WTC11 (cell line): ENCODE data around the gene NTSR1. TPM values are rescaled to one million over a fixed set of nuclear protein-coding genes. Genes with fewer than 3 reads are reported as not detected.

Experiments
- ATAC-seq: fragments of 200-7000 bp; cut with Tn5 transposase; 2 replicates; pipeline ENCODE4 v1.10.0; 2021; ENCODE audit warnings: mild to moderate bottlenecking, moderate library complexity
- CTCF ChIA-PET: fragments of 300-600 bp; sonication (Branson Sonifier 250); formaldehyde crosslinking; loops from one replicate; lab custom pipeline; 2021; ENCODE audit warnings: antibody characterized with exemption; lab: Charles Lee
- POLR2A ChIA-PET: fragments of 350-600 bp; sonication (Branson Sonifier 250); formaldehyde crosslinking; loops from one replicate; lab custom pipeline; 2021; ENCODE audit warnings: antibody characterized with exemption; lab: Charles Lee
- DNase-seq: peaks from one replicate; pipeline ENCODE4 v3.0.0; 2021; ENCODE audit warnings: low spot score
- H3K27ac Mint-ChIP-seq: 2 replicates; pipeline ENCODE4 v1.8.0; 2021; ENCODE audit warnings: mixed read lengths
- H3K27me3 Mint-ChIP-seq: 2 replicates; pipeline ENCODE4 v1.8.0; 2021; ENCODE audit warnings: low read depth, mild to moderate bottlenecking, moderate library complexity, mixed read lengths
- H3K36me3 Mint-ChIP-seq: 2 replicates; pipeline ENCODE4 v1.8.0; 2021; ENCODE audit warnings: mixed read lengths
- H3K4me1 Mint-ChIP-seq: 2 replicates; pipeline ENCODE4 v1.8.0; 2022; ENCODE audit warnings: mixed read lengths
- H3K4me3 Mint-ChIP-seq: 2 replicates; pipeline ENCODE4 v1.8.0; 2021; ENCODE audit warnings: mild to moderate bottlenecking, moderate library complexity, mixed read lengths
- H3K9me3 Mint-ChIP-seq: 2 replicates; pipeline ENCODE4 v1.8.0; 2021; ENCODE audit warnings: mixed read lengths
- ARID4B ChIP-seq: sonication (generic); formaldehyde crosslinking; IDR thresholded peaks from 2 replicates; pipeline ENCODE4 v1.8.0; 2023; ENCODE audit warnings: missing genetic modification reagents, mild to moderate bottlenecking, borderline replicate concordance
- ATF6 ChIP-seq: sonication (generic); formaldehyde crosslinking; IDR thresholded peaks from 2 replicates; pipeline ENCODE4 v1.8.1; 2023; ENCODE audit warnings: mild to moderate bottlenecking, missing genetic modification reagents
- FOXJ3 ChIP-seq: sonication (generic); formaldehyde crosslinking; IDR thresholded peaks from 2 replicates; pipeline ENCODE4 v1.9.0; 2021; ENCODE audit warnings: missing genetic modification reagents, mild to moderate bottlenecking, borderline replicate concordance
- HMGXB4 ChIP-seq: sonication (generic); formaldehyde crosslinking; IDR thresholded peaks from 2 replicates; pipeline ENCODE4 v1.8.1; 2023; ENCODE audit warnings: mild to moderate bottlenecking, moderate library complexity, missing genetic modification reagents
- NR2C2 ChIP-seq: sonication (generic); formaldehyde crosslinking; IDR thresholded peaks from 2 replicates; pipeline ENCODE4 v1.8.0; 2022; ENCODE audit warnings: mild to moderate bottlenecking, missing genetic modification reagents
- NR3C1 ChIP-seq: sonication (generic); formaldehyde crosslinking; conservative IDR thresholded peaks from 2 replicates; pipeline ENCODE4 v1.8.1; 2023; ENCODE audit warnings: low read depth, mild to moderate bottlenecking, missing genetic modification reagents
- RORB ChIP-seq: fragments of 250-450 bp; sonication (Bioruptor Pico); IDR thresholded peaks from 2 replicates; pipeline ENCODE4 v1.9.0; 2021; ENCODE audit warnings: mild to moderate bottlenecking
- SMAD3 ChIP-seq: sonication (generic); formaldehyde crosslinking; IDR thresholded peaks from 2 replicates; pipeline ENCODE4 v1.8.0; 2022; ENCODE audit warnings: missing genetic modification reagents, mild to moderate bottlenecking, borderline replicate concordance
- ZBTB21 ChIP-seq: sonication (generic); formaldehyde crosslinking; IDR thresholded peaks from 2 replicates; pipeline ENCODE4 v1.8.1; 2023; ENCODE audit warnings: mild to moderate bottlenecking, missing genetic modification reagents, borderline replicate concordance
- ZMAT4 ChIP-seq: fragments of 250-450 bp; sonication (Bioruptor Pico); IDR thresholded peaks from 2 replicates; pipeline ENCODE4 v1.9.0; 2021; ENCODE audit warnings: mild to moderate bottlenecking
- ZNF138 ChIP-seq: sonication (generic); formaldehyde crosslinking; conservative IDR thresholded peaks from 2 replicates; pipeline ENCODE4 v1.8.1; 2022; ENCODE audit warnings: mild to moderate bottlenecking, moderate library complexity, missing genetic modification reagents
- ZNF232 ChIP-seq: sonication (generic); formaldehyde crosslinking; IDR thresholded peaks from 2 replicates; pipeline ENCODE4 v1.8.0; 2022; ENCODE audit warnings: mild to moderate bottlenecking, missing genetic modification reagents
- ZNF281 ChIP-seq: sonication (generic); formaldehyde crosslinking; IDR thresholded peaks from 2 replicates; pipeline ENCODE4 v1.8.0; 2023; ENCODE audit warnings: mild to moderate bottlenecking, missing genetic modification reagents
- ZNF317 ChIP-seq: sonication (generic); formaldehyde crosslinking; IDR thresholded peaks from 2 replicates; pipeline ENCODE4 v1.8.1; 2023; ENCODE audit warnings: low read depth, mild to moderate bottlenecking, moderate library complexity, missing genetic modification reagents, borderline replicate concordance
- ZNF423 ChIP-seq: fragments of 250-450 bp; sonication (Bioruptor Pico); IDR thresholded peaks from 2 replicates; pipeline ENCODE4 v2.1.2; 2022; ENCODE audit warnings: mild to moderate bottlenecking, moderate library complexity
- ZNF425 ChIP-seq: fragments of 250-450 bp; sonication (Bioruptor Pico); conservative IDR thresholded peaks from 2 replicates; pipeline ENCODE4 v1.9.0; 2021; ENCODE audit warnings: mild to moderate bottlenecking
- total RNA-seq: library from RNA; stranded (reverse); gene quantifications from 3 replicates; pipeline ENCODE4 v1.2.3, GENCODE V29; 2021

The NTSR1 gene
- total RNA-seq, 1 experiment from 2014 or later: 0.63 TPM

- no peak for TF ChIP-seq HMGXB4 (CRISPR knock-in tag)
- no peak for TF ChIP-seq ZNF317
- no peak for TF ChIP-seq ZBTB21 (CRISPR knock-in tag)
- no peak for TF ChIP-seq ATF6
- no peak for TF ChIP-seq FOXJ3 (CRISPR knock-in tag)
- TF ChIP-seq NR3C1 (CRISPR knock-in tag): no peak
- TF ChIP-seq RORB (CRISPR knock-in tag): no peak
- no peak for TF ChIP-seq ZNF138 (CRISPR knock-in tag)
- TF ChIP-seq ZNF423 (CRISPR knock-in tag): no peak
- no peak for TF ChIP-seq NR2C2
These were observed 70.7 kb downstream of the NTSR1 start (continued) for GRCh38 chr20:62779417-62779685.

- no peak for ATAC-seq
- POLR2A ChIA-PET: interaction anchor here (0.7 kb wide), 1 partner anchor 83 kb away, joined by 3 read pairs; no protein-coding TSS in a partner anchor
- Mint-ChIP-seq H3K27me3 (no peaks in the 10 kb centered on the region), H3K9me3 (no peaks in the 10 kb centered on the region), H3K4me1 (peaks cover 11% of the 10 kb centered on the region), H3K36me3 (no peaks in the 10 kb centered on the region), H3K27ac (no peak overlapping the region), H3K4me3 (no peak overlapping the region)
- no peak for DNase-seq
- TF ChIP-seq ZMAT4 (CRISPR knock-in tag): no peak
- no peak for TF ChIP-seq ZNF232 (CRISPR knock-in tag)
- no peak for TF ChIP-seq SMAD3 (CRISPR knock-in tag)
- TF ChIP-seq ZNF281 (CRISPR knock-in tag): no peak
- no peak for TF ChIP-seq ARID4B
- TF ChIP-seq ZNF425 (CRISPR knock-in tag): no peak
- no peak for TF ChIP-seq ATF6
- CTCF ChIA-PET: interaction anchor here (1.0 to 2.2 kb wide), 3 partner anchors 11 to 72 kb away, joined by 3 to 22 read pairs (median 20); partner anchors contain the start of gene NTSR1
These were observed 71.6 kb downstream of the NTSR1 start for GRCh38 chr20:62780204-62780603.
